OCI-LY3 (cell line): ENCODE results near the gene DCLK3.

Experiments
- H2AFZ ChIP-seq: fragments of 200-600, 300-600 bp; shearing (Covaris generic); 2 replicates; pipeline ENCODE4 v1.6.0; 2014; ENCODE audit warnings: antibody characterized with exemption, low read depth, low read length
- H3K27ac ChIP-seq: fragments of 200-600, 300-600 bp; sonication (generic); 2 replicates; pipeline ENCODE4 v1.5.1; 2014; ENCODE audit warnings: mild to moderate bottlenecking, low read length, moderate library complexity, mixed read lengths
- H3K27me3 ChIP-seq: fragments of 200-600, 300-600 bp; sonication (generic); 2 replicates; pipeline ENCODE4 v1.6.1; 2014; ENCODE audit warnings: low read depth, low read length, mixed read lengths
- H3K36me3 ChIP-seq: fragments of 200-600, 300-600 bp; sonication (generic); replicated peaks from 2 replicates; pipeline ENCODE3; 2014; ENCODE audit warnings: low read depth, low read length, mixed read lengths
- H3K4me1 ChIP-seq: fragments of 300-600, 200-600 bp; sonication (generic); 2 replicates; pipeline ENCODE4 v1.6.1; 2014; ENCODE audit warnings: low read length, mixed read lengths
- H3K4me2 ChIP-seq: fragments of 200-600, 300-600 bp; sonication (generic); 2 replicates; pipeline ENCODE4 v1.6.1; 2014; ENCODE audit warnings: low read length, mixed read lengths
- H3K4me3 ChIP-seq: fragments of 300-600, 200-600 bp; sonication (generic); 2 replicates; pipeline ENCODE4 v1.5.1; 2014; ENCODE audit warnings: antibody characterized with exemption, mild to moderate bottlenecking, low read length, moderate library complexity
- H3K79me2 ChIP-seq: fragments of 300-600, 200-600 bp; shearing (Covaris generic); 2 replicates; pipeline ENCODE4 v1.6.1; 2014; ENCODE audit warnings: mild to moderate bottlenecking, low read length, mixed read lengths
- H3K9ac ChIP-seq: fragments of 300-600, 200-600 bp; shearing (Covaris generic); 2 replicates; pipeline ENCODE4 v1.6.0; 2014; ENCODE audit warnings: mild to moderate bottlenecking, low read length, moderate library complexity
- H3K9me3 ChIP-seq: fragments of 200-600, 300-600 bp; shearing (Covaris generic); 2 replicates; pipeline ENCODE4 v1.6.1; 2014; ENCODE audit warnings: low read length, mixed read lengths; ENCODE audit not compliant: insufficient read depth
- H4K20me1 ChIP-seq: fragments of 200-600, 300-600 bp; sonication (generic); 2 replicates; pipeline ENCODE4 v1.6.1; 2016; ENCODE audit warnings: low read length, mixed read lengths; ENCODE audit not compliant: insufficient read depth
- CTCF ChIP-seq: fragments of 200-600, 300-600 bp; sonication (generic); IDR thresholded peaks from 2 replicates; pipeline ENCODE4 v1.5.1; 2014; ENCODE audit warnings: antibody characterized with exemption, low read length, low read depth
- EZH2phosphoT487 ChIP-seq: fragments of 200-600 bp; shearing (Covaris generic); IDR thresholded peaks from 2 replicates; pipeline ENCODE4 v1.6.1; 2018; ENCODE audit warnings: antibody characterized with exemption, mixed run types, low read depth

Gene DCLK3

GRCh38 chr3:36662626-36663025, 101.7 kb downstream of the DCLK3 start:
- H3K4me1 ChIP-seq = no peaks in the 10 kb centered on the region
- H3K9me3 ChIP-seq = no peaks in the 10 kb centered on the region
- no peaks in the 10 kb centered on the region for H3K27me3 ChIP-seq
- no peak for TF ChIP-seq CTCF
- TF ChIP-seq EZH2phosphoT487 = no peak
- no peaks in the 10 kb centered on the region for H3K36me3 ChIP-seq
- H3K27ac ChIP-seq = no peak overlapping the region
- H3K79me2 ChIP-seq = no peaks in the 10 kb centered on the region
- H4K20me1 ChIP-seq = no peaks in the 10 kb centered on the region
- H2AFZ ChIP-seq = no peak overlapping the region
- no peak overlapping the region for H3K4me2 ChIP-seq
- no peak overlapping the region for H3K4me3 ChIP-seq
- H3K9ac ChIP-seq = no peak overlapping the region
